DMS53 treated with DMSO at 0.1 percent for 48 hours (cell line): ENCODE results near the gene CD84.
"Not testable (repeated sequence)": the region's sequence is repeated elsewhere in the genome, so short reads cannot be mapped to it uniquely, and the experiment has no call there.

Experiments used
- DNase-seq: peaks from one replicate; lab custom pipeline; 2025; ENCODE audit not compliant: unreplicated experiment; lab: John Stamatoyannopoulos, UW

Gene CD84, protein sequence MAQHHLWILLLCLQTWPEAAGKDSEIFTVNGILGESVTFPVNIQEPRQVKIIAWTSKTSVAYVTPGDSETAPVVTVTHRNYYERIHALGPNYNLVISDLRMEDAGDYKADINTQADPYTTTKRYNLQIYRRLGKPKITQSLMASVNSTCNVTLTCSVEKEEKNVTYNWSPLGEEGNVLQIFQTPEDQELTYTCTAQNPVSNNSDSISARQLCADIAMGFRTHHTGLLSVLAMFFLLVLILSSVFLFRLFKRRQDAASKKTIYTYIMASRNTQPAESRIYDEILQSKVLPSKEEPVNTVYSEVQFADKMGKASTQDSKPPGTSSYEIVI

DNA sequence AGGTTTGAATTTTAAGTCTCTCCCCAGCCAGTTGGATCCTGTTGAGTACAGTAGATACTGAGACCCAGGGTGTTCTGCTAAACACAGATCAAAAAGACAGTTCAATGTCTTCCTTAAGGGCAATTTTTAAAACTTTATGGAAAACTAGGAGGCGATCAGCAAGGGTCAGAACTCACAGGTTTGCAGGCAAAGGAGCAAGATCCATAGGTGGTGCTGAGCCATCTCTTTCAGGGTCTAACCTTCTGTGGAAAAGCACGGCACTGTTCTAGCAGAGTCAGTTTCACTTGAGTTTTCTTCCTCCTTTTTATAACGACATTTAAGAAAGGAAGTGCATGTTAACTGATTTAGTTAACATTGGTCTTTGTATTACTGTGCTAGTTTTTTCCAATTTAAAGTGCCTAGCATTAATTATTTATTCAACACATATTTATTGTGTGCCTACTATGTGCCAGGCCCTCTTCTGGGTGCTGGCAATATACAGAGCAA is at the start of gene CD84:
Gene CD84, minus strand, starts transcription at position 281 of the 486 bp plus-strand sequence. Its CDS starts 59 bp downstream, at position 222.
- DNase-seq: no peak

GRCh38 chr1:160628799-160629263 is 49.5 kb upstream of the CD84 start:
- no peak for DNase-seq

DNA sequence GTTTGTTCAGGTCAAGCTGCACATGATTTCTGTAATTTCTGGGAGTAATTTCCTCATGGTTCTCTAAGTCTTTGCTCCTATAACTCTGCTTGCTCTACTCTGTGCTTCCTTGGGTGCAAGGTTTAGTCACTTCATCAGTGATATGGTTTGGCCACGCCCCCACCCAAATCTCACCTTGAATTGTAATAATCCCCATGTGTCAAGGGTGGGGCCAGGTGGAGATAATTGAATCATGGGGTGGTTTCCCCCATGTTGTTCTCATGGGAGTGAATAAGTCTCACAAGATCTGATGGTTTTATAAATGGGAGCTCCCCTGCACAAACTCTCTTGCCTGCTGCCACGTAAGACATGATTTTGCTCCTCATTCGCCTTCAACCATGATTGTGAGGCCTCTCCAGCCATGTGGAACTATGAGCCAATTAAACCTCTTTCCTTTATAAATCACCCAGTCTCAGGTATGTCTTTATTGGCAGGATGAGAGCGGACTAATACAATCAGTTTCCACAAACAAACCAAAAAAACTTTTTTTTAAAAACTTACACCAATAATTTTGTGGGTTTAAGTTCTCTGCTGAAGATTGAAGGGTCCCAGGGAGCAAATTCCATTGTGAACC is 48.5 kb upstream of the CD84 start:
- DNase-seq: not testable (repeated sequence)

GRCh38 chr1:160626509-160627342 is 47.4 kb upstream of the CD84 start:
- no peak for DNase-seq

DNA sequence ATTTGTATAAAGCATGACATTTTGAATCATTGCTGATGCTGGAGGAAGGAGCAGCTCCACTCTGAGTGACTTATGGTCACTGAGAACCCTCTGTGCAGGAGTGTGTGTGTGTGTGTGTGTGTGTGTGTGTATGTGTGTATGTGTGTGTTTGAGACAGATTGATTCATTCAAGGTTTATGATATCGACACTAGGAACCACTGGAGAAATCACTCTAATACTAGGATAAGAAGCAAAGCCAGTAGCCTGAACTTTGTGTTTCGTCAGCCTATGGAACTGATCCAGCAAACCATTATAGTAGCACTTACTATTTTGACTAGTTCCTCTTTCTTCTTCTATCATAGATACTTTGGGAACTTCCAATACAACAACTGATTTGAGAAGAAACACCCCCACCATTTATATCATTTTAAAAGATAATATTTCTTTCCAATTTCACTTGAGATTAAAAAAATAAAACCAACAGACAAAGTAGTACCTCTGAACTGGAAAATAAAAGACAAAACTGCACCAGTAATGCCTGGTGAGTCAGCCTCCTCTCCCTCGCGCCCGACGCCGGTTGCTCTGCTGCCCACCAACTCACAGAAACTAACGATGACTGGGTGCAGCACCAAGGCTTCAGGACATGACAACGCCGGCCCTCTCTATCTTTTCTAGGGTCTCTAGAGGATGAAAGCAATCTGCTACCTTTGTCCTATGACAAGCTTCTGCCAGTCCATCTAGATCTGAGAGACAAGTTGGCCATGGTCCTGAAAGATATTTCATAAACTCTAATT is 46.6 kb upstream of the CD84 start:
- DNase-seq: no peak

- no peak for DNase-seq
Measured at GRCh38 chr1:160625321-160625720, 46.0 kb upstream of the CD84 start.

DNA sequence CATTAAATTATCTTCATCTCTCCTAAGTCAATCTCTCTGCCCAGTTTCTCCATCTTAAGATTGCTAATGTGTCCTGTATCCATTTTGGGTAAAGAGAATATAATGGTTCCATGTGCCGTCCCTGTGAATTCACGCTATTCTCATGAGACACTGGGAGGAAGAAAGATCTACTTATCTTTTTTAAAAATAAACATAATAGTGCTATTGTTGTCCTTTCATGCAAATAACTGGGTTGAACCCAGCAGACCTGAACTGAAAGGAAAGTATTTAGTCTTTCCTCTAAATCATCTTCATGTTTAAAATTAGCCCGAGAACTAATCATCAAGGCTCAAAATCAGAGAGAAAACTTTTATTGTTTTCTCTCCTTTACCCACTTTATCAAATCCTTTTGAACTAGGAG is 45.2 kb upstream of the CD84 start:
- DNase-seq: no peak

GRCh38 chr1:160623862-160624261 is 44.6 kb upstream of the CD84 start:
- DNase-seq: no peak

GRCh38 chr1:160623227-160623633 is 43.9 kb upstream of the CD84 start:
- no peak for DNase-seq

GRCh38 chr1:160622501-160623226 is 43.4 kb upstream of the CD84 start:
- no peak for DNase-seq

- DNase-seq: no peak
Measured at GRCh38 chr1:160621633-160622413, 42.5 kb upstream of the CD84 start.

- no peak for DNase-seq
Measured at GRCh38 chr1:160620942-160621632, 41.8 kb upstream of the CD84 start.

GRCh38 chr1:160619742-160620277 is 40.5 kb upstream of the CD84 start:
- no peak for DNase-seq

DNA sequence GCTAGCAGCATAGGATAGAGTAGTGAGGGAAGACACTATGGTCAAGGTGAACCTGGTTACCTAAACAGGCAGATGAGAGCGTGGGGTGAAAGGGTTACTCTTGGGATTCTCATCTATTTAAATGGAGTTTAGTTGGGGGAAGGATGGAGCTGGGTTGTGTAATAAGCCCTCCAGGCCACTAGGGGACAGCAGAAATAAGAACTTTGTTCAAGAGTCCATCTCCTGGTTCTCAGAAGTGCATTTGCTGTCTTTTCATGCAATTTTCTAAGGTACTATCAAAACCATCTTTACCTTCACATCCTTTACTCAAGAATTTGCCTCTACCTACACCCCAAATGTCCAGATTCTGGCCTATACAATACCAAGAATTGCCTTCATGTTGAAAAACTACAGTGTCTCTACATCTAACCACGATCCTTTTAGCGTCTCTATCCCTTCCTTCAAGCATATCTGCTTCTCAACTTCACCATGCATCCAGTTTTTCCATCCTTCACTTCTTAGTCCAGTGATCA is 39.5 kb upstream of the CD84 start:
- DNase-seq: peak; percentile 4

GRCh38 chr1:160618327-160618726 is 39.0 kb upstream of the CD84 start:
- no peak for DNase-seq

- DNase-seq: no peak
Measured at GRCh38 chr1:160615660-160616059, 36.4 kb upstream of the CD84 start.

DNA sequence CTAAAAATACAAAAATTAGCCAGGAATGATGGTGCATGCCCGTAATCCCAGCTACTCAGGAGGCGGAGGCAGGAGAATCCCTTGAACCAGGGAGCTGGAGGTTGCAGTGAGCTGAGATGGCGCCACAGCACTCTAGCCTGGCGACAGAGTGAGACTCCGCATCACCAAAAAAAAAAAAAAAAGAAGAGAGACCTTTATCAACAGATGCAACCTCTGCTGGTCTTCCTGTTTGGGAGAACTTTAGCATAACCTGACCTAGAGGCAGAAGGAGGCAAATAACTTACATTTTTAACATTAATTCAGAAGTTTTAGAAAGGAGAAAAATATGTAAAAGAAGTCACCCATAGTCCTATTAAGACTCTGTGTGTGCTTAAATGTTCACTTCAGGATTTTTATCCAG is 35.1 kb upstream of the CD84 start:
- no peak for DNase-seq

DNA sequence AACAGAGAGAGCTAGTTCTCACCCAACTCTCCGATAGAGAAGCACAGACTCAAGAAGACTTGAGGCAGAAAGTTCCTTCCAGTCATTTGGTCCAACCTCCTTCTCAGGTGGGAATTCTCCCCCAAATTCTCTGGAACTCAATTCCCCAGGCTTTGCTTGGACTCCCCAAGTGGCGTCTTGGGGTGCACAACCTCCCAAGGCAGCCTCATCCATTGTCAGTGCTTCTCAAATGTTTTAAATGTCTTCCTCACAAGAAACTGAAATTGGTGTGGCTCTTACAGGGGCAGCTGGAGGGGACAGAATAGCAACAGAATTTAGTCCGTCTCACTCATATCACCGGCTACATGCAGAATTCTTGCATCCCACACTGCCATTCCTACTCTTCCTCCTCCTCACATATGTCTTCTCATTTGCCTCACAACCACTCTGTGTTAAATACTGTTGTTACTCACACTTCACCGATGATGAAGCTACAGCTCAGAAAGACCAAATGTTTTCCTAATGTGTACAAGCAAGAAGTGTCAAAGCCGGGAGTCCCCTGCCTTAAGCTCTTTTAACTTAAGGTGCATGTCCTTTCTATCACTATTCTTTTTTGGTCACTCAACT is 33.4 kb upstream of the CD84 start:
- no peak for DNase-seq
